NOMO-1 treated with dmso at 0.1 percent for 144 hours (cell line): ENCODE measurements around the gene WNT2B.

Experiments used
- DNase-seq: peaks from one replicate; lab custom pipeline; 2025; ENCODE audit not compliant: unreplicated experiment; lab: John Stamatoyannopoulos, UW

WNT2B gene

GRCh38 chr1:112524986-112525385, 16.2 kb downstream of the WNT2B start:
- DNase-seq = no peak

GRCh38 chr1:112527266-112528010, 18.7 kb downstream of the WNT2B start:
- no peak for DNase-seq

GRCh38 chr1:112528076-112528475, 19.3 kb downstream of the WNT2B start:
- no peak for DNase-seq

GRCh38 chr1:112529301-112529700, 20.5 kb downstream of the WNT2B start:
- DNase-seq = no peak

- DNase-seq = no peak
Measured at GRCh38 chr1:112530832-112531231, 22.1 kb downstream of the WNT2B start.

- DNase-seq = no peak
Measured at GRCh38 chr1:112532064-112532463, 23.3 kb downstream of the WNT2B start.

GRCh38 chr1:112533029-112533428, 24.3 kb downstream of the WNT2B start:
- no peak for DNase-seq

- no peak for DNase-seq
Measured at GRCh38 chr1:112536561-112536960, 27.8 kb downstream of the WNT2B start.

GRCh38 chr1:112537456-112537855, 28.7 kb downstream of the WNT2B start:
- DNase-seq = no peak

- no peak for DNase-seq
Measured at GRCh38 chr1:112538883-112539282, 30.1 kb downstream of the WNT2B start.

GRCh38 chr1:112540226-112540794, 31.5 kb downstream of the WNT2B start:
- DNase-seq = no peak

GRCh38 chr1:112541299-112541698, 32.5 kb downstream of the WNT2B start:
- no peak for DNase-seq

GRCh38 chr1:112542206-112542973, 33.6 kb downstream of the WNT2B start:
- no peak for DNase-seq

- no peak for DNase-seq
Measured at GRCh38 chr1:112544011-112544688, 35.4 kb downstream of the WNT2B start.

GRCh38 chr1:112544751-112545150, 36.0 kb downstream of the WNT2B start:
- no peak for DNase-seq

- no peak for DNase-seq
Measured at GRCh38 chr1:112546076-112546475, 37.3 kb downstream of the WNT2B start.

GRCh38 chr1:112548547-112548946, 39.8 kb downstream of the WNT2B start:
- no peak for DNase-seq

- no peak for DNase-seq
Measured at GRCh38 chr1:112549590-112549989, 40.8 kb downstream of the WNT2B start.

- no peak for DNase-seq
Measured at GRCh38 chr1:112554411-112554810, 45.6 kb downstream of the WNT2B start.

- no peak for DNase-seq
Measured at GRCh38 chr1:112557385-112557784, 48.6 kb downstream of the WNT2B start.

GRCh38 chr1:112558634-112559033, 49.9 kb downstream of the WNT2B start:
- DNase-seq = no peak

GRCh38 chr1:112563341-112563740, 54.6 kb downstream of the WNT2B start:
- DNase-seq = no peak
